Activated T-cell treated with anti-CD3 and anti-CD28 coated beads, Interleukin-2, amount 50 U/mL, for 48 hours (primary cell): ENCODE results near the gene PSMD14.
"Not testable (repeated sequence)": the region's sequence is repeated elsewhere in the genome, so short reads cannot be mapped to it uniquely, and the experiment has no call there.

Source experiments
- DNase-seq, 2 experiments: peaks; one replicate each; pipeline ENCODE4 v3.0.0-alpha.2; 2020

Gene PSMD14

GRCh38 chr2:161308178-161308955, at the start of gene PSMD14:
Gene PSMD14 (plus strand): TSS chr2:161308425. CDS start chr2:161318826, 10,401 bp downstream.
- peak; percentile 93 for DNase-seq

DNA sequence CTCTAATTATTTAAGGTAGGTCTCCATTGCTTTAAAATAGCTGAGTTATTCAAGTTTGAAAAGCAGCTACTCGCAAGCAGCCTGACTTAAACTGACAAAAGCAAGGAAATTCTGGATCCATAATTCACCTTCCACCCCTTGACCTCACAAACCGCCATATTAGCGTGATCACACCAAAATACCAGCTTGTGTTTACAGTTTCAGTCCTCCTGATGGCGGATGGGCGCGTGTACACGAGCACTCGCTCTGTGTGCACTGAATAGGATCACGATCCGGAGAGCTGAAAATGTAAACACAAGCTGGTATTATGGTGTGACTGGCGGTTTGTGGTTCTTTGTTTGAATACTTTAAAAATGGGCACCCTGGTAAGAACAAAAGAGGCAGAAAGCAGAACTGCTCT, 42.4 kb upstream of the PSMD14 start:
- no peak for DNase-seq

DNA sequence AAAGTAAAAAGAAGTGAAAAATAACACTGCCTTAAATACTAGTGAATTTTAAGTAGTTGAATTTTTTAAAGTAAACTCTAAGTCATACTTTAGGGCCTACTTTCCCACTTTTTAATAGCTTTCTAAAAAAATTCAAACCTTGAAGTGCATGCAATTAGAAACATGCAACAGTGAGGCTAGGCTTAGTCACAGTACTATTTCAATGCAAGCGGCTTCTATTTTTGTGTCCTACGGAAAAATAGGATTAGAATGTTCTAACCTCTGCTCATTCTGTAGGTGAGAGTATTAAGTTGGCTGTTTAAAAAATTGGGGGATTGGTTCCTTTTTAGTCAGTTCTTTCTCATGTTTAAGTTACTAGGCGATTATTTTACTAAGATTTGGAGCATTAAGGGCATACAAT, 39.1 kb upstream of the PSMD14 start:
- DNase-seq = no peak

DNA sequence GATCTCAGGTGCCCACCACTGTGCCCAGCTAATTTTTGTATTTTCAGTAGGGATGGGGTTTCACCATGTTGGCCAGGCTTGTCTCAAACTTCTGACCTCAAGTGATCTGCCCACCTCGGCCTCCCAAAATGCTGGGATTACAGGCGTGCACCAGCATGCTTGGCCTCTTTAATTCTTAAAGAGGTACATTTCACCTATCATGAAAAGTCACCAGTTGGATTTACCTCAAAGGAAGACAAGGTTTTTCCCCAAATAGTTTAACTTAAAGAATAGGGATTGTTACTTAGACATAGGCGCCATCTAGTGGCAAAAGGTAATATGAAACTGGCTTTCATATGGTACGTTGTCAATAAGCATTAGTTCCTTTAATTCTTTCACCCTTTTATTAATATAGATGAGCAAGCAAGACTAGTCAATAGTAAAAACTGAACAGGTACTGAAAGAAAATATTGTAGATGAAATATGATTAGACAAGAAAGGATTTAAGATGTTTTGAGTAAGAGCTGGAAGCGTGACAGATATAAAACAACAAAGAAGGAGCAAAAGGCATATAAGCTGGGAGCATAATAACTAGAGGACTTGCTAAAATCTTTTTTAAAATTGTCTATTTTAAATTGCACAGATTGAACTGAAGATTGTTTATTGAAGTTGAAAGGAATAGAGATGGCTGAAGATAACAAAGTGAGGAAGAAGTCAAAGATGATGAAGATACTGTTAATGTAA, 35.0 kb upstream of the PSMD14 start:
- DNase-seq = peak in 1 of 2 experiments; percentile 27

DNA sequence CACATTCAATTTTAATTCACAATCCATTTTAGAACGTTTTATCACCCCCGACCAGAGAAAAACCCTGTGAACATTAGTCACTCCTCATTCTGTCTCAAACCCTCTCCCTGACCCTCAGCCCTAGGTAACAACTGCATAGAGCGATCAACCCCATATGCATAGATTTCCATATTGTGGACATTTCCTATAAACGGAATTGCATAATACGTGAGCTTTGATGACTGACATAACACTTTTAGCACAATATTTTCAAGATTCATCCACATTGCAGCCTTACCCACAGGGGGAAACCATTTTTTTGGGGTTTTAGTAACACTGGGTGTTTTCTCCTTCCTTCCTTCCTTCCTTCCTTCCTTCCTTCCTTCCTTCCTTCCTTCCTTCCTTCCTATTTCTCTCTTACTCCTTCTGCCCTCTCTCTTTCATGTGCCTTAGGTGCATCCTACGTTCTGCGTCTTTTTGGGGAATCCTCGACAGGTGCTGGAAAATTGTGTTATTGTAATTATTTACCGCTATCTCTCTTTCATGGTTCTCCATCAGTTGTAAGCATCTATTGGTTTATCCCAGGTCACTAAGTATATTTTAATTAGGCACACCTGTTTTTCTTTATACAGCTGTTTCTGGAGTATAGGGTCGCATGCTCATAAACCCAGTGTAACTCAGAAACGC, 29.5 kb upstream of the PSMD14 start:
- DNase-seq = not testable (repeated sequence)

GRCh38 chr2:161279230-161279815, 28.9 kb upstream of the PSMD14 start:
- not testable (repeated sequence) for DNase-seq

DNA sequence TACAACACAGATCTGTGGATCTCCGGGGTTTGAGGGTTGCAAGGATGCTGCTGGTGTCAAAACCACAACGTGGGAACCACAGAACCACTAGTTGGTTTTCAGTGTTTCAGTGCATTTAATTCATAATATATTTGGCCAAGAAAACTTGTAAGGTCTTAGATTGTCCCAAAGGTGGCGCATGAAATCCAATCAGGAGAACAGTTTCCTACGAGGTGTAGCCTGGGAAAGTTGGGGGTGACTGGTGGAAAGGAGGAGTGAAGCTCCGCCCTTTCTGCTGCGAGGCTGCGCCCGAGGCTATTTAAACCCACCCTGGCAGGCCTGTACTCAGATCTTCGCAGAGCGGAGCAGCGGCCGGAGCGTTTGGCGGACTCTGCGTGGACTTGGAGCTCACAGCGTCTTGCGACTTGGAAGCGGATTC, 27.3 kb upstream of the PSMD14 start:
- peak; percentile 31 to 42 for DNase-seq

DNA sequence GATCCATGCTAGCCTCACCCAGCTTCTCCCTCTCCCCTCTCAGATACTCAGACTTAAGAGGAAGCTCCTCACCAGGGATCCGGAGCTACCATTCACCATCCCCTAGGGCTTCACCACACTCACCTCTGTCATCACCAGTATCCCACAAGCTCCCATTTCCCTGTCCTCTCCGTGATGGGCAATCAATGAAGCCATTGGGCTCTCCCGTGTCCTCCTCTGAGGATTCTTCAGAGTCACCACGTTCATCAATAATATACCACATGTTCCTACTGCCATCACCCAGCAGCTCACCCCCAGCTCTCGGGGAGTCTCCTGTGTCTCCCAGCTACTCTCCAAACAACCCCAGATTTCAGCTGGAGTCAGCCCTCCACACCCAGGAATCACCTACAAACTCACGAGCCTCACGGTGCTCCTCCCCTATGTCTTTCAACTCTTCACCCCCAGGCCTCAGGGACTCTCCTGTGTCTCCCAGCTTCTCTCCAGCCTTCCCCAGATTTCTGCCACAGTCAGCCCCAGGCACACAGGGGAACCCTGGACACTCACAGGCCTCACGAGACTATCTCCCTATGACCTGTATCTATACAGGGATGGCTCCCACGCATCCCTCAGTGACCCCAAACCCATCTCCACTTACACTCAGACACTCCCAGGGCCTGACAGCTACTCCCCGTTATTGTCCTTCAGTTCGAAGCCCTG, 26.5 kb upstream of the PSMD14 start:
- not testable (repeated sequence) for DNase-seq

DNA sequence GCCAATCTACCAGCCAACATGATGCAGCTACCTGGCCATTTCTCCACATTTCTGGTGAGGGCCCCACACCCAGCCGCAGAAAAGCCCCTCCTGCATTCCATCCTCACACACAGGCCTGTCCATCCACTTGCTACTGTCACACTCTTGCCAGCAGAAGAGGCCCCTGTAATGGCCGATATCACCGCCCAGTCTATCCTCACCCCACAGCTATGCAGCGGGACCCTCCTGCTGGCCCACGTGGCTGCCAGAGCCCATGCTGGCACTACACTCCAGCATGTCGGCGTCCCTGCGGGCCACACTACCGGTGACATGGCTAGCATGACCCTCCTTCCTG, 25.9 kb upstream of the PSMD14 start:
- DNase-seq = not testable (repeated sequence)

GRCh38 chr2:161283926-161284325, 24.3 kb upstream of the PSMD14 start:
- no peak for DNase-seq

- DNase-seq = no peak
These were observed 4.6 kb upstream of the PSMD14 start for GRCh38 chr2:161303535-161304050.

GRCh38 chr2:161306919-161307318, 1.3 kb upstream of the PSMD14 start:
- DNase-seq = no peak

DNA sequence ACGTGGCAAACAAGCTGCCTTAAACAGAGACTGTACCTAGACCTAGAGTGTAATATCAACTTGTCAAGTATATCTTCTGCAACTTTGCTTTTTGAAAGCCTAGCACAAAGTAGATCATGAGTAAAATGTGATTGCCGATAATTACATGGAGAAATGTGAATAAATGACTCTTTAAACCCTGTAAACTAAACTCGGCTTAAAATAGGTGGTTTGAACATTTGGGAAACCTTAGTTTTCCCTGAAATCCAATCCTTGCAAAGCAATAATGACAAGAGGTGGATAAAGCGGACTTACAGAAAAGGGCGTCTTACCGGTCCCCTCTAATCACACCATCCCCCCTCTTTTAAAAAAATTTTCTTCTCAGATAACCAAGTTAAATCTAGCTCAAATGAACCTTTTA, 549 bp upstream of the PSMD14 start:
- no peak for DNase-seq

DNA sequence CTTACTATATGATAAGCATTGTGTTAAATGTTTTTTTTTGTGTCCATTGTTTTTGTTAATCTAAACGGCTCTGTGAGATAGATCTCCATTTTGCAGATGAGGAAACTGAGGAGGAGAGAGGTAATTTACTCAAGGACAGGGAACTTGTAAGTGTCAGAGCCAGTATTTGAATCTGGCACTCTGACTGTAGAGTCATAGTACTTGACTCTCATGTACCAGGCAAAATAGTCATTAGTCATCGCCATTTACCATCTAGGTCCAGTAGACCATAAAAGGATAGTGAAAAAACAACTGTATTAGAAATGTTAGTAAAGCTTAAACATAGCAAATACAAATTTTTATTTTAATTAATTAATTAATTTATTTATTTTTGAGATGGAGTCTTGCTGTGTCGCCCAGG, 4.8 kb downstream of the PSMD14 start:
- DNase-seq = no peak

DNA sequence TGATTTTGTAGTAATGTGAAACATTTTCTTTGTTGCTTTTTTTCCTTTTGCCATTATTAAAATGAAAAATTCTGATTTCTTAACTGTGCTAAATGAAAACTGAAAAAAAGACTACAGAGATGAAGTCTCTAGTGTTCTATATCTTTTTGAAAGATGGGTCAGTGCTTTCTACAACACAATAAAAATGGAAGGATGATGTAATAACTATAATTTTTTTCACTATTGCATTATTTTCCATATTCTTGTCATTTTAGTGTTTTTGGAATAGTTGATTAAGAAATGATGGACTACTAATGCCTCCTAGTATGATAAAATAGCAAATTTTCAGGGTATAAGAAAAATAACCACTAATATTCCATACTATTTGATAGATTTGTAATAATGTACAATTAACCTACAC, 7.2 kb downstream of the PSMD14 start:
- DNase-seq = no peak

GRCh38 chr2:161316701-161317100, 8.5 kb downstream of the PSMD14 start:
- no peak for DNase-seq

- DNase-seq = no peak
These were observed 13.9 kb downstream of the PSMD14 start for GRCh38 chr2:161321944-161322648.

GRCh38 chr2:161324876-161325275, 16.7 kb downstream of the PSMD14 start:
- DNase-seq = no peak

DNA sequence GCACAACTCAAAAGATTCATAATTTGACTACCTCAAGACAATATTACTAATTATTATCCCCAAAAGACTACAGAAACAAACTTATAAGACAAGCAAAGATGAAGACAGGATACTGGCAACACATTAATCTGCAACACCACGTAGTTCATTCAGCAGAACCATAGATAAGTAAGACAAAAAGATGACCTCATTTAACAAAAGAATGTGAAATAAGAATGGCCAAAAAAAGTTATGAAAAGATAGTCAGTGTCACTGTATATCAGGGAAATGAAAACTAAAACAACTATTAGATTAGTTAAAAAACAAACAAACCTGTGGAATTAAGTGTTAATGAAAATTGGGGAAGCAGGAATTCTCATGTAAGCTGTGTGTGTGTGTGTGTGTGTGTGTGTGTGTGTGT, 19.4 kb downstream of the PSMD14 start:
- DNase-seq = no peak

DNA sequence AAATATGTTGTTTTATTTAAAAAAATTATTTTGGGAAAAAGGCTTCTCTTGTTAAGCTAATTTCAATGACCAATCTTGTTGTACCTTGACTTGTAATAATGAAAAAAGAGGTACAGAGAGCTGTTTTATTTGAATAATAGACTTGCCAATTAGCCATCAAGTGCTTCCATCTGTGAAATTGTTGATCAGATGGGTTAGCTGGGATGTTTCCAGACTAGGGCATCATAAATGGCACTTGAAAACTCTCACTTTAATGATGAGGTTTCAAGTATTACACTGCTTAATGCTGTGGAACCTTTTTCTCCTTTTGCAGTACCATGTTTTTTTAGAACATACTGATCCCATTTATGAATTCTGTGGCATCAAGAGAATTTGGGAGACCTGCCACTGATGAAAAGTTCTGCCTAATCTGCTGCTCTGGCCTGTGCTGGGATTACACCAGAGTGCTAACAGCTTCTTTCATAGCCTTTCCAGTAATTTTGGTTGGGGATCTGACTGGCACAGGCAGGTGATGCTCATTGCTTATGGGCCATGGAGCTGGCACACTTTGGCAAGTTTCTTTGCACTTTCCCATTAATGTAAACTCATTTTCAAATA, 24.2 kb downstream of the PSMD14 start:
- DNase-seq = no peak

DNA sequence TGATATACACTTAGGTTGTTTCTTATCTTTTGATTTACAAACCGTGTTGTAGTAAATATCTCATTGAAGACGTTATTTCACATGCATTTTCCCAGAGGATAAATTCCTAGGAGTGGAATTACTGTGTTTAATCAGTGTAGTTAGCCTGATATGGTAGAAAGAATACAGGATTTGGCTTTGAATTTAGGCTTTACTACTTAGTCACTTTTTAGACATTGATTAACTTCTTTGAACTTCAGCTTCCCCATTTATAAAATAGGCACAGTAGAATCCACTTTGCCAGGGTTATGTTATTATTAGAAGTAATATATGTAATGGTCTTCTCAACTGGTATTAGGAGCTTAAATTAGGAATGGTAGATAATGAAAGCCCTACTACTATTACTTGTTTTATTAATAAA, 27.4 kb downstream of the PSMD14 start:
- no peak for DNase-seq

DNA sequence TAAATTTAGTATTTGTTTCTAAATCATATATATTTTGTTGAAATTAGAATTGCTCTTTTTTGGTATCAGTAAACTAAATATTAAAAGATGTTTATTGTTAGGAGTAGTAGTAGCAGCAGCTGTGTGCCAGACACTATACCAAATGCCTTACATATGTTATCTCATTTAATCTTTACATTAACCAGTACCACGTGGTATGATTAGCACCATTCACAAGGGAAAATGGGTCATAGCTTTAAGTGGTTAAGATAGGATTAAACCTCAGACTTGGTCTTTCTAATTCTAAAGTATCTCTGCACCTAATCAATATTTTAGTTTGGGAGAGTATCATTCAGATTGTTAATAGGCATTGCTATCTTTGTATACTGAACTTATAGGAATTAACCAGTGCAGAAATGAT, 29.0 kb downstream of the PSMD14 start:
- DNase-seq = no peak
